NCI-H1092 (cell line): Measurements from ENCODE around the gene TCF25.

Experiments
- DNase-seq: peaks from one replicate; lab custom pipeline; 2025; lab: John Stamatoyannopoulos, UW

Gene TCF25

DNA sequence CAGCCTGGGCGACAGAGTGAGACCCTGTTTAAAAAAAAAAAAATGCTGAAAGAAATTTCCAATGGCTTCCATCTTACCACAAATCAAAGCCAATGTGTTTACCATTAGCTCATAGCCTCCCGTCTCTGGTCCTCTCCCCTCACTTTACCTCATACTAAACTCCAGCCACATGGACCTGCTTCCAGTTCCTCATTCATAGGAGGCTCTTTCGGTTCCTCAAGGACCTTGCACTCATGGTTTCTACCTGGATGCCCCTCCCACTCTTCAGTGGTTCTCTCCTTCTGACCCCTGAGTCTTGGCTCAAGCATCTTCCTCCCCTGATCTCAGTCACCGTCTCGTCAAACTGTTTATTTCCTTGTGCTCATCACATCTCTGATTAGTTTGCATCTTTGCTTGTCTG is 71.4 kb downstream of the TCF25 start:
- DNase-seq: no peak

DNA sequence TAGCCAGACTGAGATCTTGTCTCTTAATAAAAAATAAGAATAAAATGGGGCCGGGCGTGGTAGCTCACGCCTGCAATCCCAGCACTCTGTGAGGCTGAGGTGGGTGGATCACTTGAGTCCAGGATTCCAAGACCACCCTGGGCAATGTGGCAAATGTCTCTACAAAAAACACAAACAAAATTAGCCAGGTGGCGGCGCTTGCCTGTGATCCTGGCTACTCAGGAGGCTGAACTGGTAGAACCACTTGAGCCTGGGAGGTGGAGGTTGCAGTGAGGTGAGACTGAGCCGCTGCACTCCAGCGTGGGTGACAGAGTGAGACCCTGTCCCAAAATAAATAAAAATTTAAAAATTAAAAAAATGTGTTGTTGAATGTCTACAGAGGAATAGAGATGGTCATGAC is 72.3 kb downstream of the TCF25 start:
- no peak for DNase-seq

DNA sequence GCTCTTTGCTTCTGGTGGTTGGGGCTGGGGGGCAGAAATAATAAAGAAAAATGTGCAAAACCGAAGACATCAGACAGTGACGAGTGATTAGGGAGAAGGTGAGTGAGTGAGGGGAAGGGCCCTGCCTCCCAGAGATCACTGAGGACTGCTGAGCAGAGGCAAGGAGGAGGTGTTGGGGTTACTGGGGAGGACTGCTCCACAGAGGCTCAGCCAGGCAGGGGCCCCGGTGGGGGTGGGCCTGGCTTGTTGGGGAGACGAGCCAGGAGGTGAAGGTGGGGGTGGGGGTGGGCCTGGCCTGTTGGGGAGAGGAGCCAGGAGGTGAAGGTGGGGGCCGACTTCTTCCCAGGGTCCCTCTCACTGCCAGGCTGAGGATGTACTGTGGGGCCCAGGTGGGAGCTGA is 73.1 kb downstream of the TCF25 start:
- DNase-seq: no peak

DNA sequence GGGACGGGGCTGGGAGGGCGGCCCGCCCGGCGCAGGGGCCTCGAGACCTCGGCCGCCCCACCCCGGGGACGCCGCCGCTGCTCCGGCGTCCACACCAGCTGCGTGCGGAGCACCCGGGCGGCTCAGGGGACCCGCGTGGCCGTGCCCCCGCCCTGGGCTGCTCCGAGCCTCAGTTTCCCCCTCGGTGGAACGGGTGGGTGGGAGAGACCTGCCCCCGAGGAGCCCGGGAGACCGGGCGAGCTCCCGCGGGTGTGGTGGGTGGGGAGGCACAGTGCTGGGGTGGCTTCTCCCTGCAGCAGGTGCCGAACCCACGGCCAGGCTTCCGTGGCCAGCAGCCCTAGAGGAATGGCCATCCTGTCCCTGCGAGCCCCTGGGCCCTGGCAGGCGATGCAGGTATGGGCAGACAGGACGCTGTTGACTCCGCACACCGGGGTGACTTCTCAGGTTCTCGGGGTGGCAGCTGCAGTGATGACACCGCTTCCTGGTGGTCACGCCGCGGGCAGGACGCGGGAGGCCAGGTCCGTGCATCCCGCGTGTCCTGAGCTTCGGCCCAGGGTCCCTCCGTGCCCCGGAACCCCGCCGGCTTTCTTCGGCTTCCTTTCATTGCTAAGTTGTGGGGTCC is 75.8 kb downstream of the TCF25 start:
- no peak for DNase-seq

DNA sequence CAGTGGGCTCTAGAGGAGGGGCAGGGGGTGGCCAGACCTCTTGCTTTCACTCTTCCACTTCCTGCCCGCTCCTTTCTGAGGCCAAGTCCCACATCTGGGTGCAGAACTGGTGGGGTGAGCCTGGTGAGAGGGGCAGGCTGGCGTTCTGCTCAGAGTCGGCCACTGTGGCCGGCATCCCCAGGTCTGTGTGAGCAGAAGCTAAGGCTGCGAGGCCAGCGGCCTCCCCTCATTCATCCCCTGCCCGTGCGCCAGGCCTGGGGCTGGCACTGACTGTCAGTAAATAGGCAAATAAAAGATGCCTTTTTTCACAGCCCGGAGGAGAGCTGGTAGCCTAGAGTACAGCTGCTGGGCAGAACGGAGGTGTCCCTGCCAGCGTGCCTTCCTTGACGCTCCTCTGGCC is 76.4 kb downstream of the TCF25 start:
- DNase-seq: no peak

DNA sequence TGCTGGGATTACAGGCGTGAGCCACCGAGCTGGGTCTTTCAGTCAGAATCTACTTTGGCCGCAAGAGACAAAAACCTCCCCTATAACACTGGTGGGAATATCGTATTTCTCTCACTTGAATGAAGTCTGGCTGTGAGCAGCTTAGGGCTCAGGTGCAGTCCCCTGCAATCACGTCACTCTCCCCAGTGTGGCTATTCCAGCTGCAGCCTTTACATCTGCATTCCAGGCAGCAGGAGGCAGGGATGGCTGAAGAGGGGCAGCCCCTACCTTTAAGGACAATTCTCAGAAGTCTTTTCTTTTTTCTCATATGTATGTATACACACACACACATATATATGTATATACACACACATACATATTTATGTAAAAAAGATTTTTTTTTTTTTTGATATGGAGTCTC is 78.1 kb downstream of the TCF25 start:
- DNase-seq: no peak

DNA sequence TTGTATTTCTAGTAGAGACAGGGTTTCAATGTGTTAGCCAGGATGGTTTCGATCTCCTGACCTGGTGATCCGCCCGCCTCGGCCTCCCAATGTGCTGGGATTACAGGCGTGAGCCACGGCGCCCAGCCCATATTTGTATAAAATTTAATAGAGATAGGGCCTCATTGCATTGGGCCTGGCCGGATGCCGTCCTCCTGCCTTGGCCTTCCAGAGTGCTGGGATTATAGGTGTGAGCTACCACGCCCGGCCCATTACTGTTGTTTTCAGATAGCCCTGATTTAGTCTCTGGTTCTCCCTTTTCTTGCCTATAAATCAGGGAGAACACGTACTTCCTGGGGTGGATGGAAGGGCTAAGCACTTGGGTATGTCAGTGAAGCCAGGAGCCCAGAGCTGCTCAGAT is 78.7 kb downstream of the TCF25 start:
- DNase-seq: no peak

DNA sequence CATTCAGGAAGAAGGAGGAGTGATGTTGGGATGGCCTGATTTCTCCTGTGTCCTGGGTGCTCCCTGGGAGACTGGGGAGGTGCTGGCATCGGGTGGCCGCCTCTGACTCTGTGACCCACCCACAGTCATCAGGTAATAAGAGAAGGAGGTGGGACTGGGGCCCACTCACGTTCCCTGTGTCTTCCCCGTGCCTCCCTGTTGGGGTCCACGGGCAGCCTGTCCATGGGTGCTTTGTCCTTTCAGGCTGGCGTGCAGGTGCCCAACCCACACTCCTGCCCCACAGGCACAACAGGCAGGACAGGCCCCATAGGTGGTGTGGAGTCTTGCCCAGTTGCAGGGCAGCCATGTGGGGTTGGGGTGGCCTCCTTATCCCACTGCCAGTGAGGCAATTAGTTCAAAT is 79.2 kb downstream of the TCF25 start:
- DNase-seq: no peak

DNA sequence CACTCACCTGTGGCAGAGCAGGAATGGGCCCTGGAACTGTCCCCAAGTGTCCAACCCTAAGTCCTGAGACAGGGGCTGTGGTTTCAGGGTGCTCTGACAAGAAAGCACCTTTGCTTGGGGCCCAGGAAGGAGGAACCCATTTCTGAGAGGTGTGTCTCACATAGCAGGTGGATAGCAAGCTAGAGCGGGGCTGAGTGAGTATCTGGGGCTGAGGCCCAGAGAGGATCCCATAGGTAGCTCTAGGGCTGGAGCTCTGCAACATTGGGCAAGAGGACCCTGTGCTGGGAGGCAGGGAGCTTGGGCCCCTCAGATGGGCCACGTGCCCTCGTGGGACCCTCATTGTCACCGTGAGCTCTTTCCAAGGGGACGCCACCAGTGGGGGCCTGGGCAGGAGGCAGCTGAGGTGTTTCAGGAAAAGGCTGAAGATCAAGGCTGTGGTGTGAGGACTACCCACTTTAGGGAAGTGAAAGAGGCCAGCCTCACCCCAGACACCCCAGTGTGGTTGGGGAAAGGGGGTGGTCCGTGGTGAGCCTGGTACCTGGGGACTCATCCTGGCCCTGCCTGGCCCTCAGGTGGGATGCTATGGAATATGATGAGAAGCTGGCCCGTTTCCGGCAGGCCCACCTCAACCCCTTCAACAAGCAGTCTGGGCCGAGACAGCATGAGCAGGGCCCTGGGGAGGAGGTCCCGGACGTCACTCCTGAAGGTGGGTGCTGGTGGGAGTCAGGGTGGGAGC is 80.4 kb downstream of the TCF25 start:
- no peak for DNase-seq

DNA sequence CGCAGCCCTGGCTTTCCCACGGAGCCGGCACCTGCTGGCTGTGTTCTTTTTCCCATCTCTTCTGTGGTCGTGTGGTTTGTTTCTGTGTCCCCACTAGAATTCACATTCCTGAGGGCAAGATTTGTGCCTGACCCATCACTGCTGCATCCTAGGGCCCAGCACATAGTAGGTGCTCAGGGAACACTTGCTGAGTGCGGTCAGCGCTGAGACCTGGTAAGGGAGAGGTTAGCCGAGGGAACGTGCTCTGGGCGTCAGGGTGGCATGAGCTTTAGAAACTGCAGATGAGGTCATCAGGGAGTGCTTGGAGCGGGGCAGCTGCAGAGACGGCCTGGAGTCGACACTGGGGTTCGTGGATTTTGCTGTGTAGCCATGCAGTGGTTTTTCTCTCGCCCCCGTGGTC is 81.1 kb downstream of the TCF25 start:
- no peak for DNase-seq

DNA sequence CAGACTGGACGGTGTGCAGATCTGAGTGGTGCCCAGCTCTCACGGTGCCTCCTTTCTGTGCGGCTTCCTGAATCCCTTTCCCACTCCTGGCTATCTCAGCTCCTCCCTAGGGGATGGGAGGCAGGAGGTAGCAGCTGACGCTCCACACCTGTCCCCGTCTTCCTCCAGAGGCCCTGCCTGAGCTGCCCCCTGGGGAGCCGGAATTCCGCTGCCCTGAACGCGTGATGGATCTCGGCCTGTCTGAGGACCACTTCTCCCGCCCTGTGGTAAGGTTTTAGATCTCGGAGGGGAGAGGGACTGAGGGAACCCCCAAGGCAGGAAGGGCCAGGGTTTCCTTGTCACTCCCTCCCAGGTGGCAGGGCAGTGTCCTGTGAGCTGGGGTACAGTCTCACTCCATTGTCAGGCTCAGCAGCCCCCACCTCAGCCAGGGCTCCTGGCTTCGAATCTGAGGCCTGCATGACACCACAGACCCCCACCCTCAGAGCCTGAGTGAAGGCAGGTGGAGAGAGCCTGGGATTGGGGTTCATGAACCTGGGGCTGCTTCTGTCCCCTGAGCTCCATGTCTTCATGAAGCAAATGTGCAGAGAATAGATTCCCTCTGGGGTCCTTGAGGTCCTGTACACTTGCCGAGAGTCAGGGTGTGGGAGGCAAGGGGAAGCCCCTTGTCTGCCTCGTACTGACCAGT is 81.8 kb downstream of the TCF25 start:
- DNase-seq: no peak

DNA sequence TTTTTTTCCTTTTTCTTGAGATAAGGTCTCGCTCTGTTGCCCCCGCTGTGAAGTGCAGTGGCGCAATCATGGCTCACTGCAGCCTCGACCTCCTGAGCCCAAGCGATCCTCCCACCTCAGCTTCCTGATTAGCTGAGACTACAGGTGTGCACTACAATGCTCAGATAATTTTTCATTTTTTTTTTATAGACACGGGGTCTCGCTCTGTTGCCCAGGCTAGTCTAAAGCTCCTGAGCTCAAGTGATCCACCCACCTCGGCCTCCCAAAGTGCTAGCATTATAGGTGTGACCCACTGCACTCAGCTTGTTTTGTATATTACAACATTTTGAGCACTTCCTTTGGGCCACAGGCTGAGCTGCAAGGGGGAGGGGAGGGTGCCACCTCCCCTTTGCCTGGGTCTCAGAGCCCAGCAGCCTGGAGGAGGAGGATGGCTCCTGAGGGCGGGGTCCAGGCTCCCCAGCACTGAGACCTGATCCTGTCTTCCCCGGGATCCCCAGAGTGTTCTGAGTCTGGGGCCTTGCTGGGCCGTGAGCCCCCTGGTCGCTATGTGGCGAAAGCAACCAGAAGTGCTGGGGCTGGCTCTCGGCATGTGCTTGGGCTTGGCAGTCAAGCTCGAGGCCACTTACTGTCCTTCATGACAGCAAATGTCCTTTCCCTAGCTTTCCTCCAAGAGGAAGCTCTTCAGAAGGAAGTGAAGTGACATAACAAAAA is 83.3 kb downstream of the TCF25 start:
- no peak for DNase-seq

DNA sequence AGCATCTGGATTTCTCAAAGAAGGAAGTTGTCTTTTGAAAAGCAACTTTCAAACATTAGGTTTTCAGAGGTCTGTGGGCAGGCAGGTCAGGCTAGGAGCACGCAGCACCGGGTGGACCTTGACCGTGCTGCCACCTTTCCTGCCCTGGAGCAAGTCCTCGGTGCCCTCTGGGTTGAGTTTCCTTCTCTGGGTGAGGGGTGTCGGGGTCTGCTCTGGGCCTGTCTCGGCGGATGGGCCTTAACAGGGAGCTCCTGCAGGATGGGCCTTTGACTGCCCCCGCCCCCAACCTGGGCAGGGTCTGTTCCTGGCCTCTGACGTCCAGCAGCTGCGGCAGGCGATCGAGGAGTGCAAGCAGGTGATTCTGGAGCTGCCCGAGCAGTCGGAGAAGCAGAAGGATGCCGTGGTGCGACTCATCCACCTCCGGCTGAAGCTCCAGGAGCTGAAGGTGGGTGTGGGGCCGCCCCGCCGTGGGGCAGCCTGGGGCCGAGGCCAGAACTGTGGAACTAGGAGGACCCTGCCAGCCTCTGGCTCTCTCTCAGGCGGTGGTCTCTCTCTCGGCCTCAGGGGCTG is 83.9 kb downstream of the TCF25 start:
- DNase-seq: no peak

DNA sequence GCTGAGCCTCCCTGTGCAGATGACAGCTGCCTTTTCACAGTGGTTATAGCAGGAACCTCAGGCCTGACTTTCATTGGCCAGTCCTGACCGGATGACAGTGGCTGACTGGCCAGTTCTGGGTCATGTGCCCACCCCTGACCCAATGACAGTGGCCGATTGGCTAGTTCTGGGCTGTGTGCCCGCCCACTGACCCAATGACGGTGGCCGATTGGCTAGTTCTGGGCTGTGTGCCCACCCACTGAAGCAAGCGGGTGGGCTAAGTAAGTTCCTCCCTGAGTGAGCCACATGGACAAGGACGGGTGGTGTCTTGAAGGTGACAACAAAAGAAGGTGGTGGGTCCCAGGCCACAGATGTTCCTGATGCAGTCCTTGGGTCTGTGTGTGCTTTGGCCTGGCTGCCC is 84.7 kb downstream of the TCF25 start:
- no peak for DNase-seq

DNA sequence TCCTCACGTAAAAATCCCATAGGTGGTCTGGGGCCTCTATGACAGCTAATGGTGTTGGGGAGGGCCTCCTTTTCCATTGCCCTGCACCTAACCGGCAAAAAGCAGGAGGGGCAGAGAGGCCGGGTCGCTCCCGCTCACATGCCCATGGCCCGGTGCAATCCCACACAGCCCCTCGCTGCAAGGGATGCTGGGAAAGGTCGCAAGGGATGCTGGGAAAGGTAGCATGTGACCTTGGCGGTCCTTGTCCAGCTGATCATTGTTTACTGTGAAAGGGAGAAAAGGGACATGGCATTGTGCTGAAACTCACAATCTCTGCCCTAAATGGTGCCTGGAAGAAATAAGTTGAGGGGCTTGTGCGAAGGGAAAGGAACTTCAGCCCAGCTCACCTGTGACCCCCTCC is 85.2 kb downstream of the TCF25 start:
- no peak for DNase-seq

DNA sequence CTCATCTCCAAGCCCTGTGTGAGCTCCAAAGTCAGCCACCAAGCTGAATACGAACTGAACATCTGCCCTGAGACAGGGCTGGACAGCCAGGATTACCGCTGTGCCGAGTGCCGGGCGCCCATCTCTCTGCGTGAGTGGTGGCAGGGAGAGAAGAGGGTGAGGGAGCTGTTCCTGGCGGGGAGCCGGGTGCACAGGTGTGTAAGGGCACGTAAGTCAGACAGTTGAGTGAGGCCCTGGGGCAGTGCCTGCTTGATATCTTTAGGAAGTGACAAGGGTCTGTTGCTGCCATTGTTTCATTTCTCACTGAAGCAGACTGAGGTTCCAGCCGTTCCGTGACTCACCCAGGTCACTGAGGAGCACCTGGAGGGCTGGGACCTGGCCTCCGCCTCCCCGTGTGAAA is 87.6 kb downstream of the TCF25 start:
- no peak for DNase-seq
